Urinary bladder (tissue), 4 donors: ENCODE results near the gene KRT10. TPM values are rescaled to one million over a fixed set of nuclear protein-coding genes. Genes with fewer than 3 reads are reported as not detected.
"Not testable (repeated sequence)": the region's sequence is repeated elsewhere in the genome, so short reads cannot be mapped to it uniquely, and the experiment has no call there.

ENCODE experiments used
- DNase-seq: peaks from one replicate; pipeline ENCODE4 v3.0.0-alpha.2; 2015; ENCODE audit errors: extremely low spot score
- H3K27ac ChIP-seq: one replicate; pipeline ENCODE4 v1.5.1; 2013; ENCODE audit warnings: low read depth, mild to moderate bottlenecking, moderate library complexity
- H3K36me3 ChIP-seq: one replicate; pipeline ENCODE4 v1.6.1; 2013; ENCODE audit warnings: mild to moderate bottlenecking, moderate library complexity; ENCODE audit not compliant: insufficient read depth
- H3K4me1 ChIP-seq: one replicate; pipeline ENCODE4 v1.6.1; 2013; ENCODE audit warnings: mild to moderate bottlenecking, moderate library complexity; ENCODE audit not compliant: insufficient read depth
- H3K4me3 ChIP-seq: one replicate; pipeline ENCODE4 v1.5.1; 2013; ENCODE audit warnings: low read depth, low read length
- WGBS: extraction: QIAGEN DNeasy Blood & Tissue Kit; methylation state at CpG from one replicate; pipeline ENCODE4 v1.1.7; 2013; 5-methylcytosine and 5-hydroxymethylcytosine counted together
- polyA plus RNA-seq: library from polyadenylated mRNA; stranded (reverse); fragments of 200-250 nt; gene quantifications from one replicate; pipeline ENCODE4 v1.2.3, GENCODE V29; 2013
- total RNA-seq: library from RNA; depleted of rRNA; stranded (reverse); fragments of >200 nt; gene quantifications from one replicate; pipeline ENCODE4 v1.2.3, GENCODE V29; 2014
- donor health status: healthy with polysubstance abuse.
- donor health status: healthy.

Gene KRT10
- total RNA-seq (4.8 TPM), polyA plus RNA-seq (21.5 TPM)

GRCh38 chr17:40822132-40822812 is at the start of gene KRT10:
Gene KRT10, minus strand, starts transcription at chr17:40822614. Its CDS starts 29 bp downstream, at chr17:40822585.
- H3K36me3 ChIP-seq = no peaks in the 10 kb centered on the region
- WGBS = 77% methylated on average over 7 of the region's 7 CpGs
- H3K27ac ChIP-seq = no peak within 1 kb of the TSS
- no peak for DNase-seq
- H3K4me1 ChIP-seq = no peaks in the 10 kb centered on the region
- H3K4me3 ChIP-seq = no peak within 1 kb of the TSS

- no peaks in the 10 kb centered on the region for H3K36me3 ChIP-seq
- no peak overlapping the region for H3K4me3 ChIP-seq
- no peaks in the 10 kb centered on the region for H3K4me1 ChIP-seq
- 93% methylated on average over 7 of the region's 7 CpGs for WGBS
- no peak for DNase-seq
- H3K27ac ChIP-seq = no peak overlapping the region
Observed at GRCh38 chr17:40871316-40871715, 48.9 kb upstream of the KRT10 start.

- no peak overlapping the region for H3K27ac ChIP-seq
- WGBS = 73% methylated on average over 4 of the region's 4 CpGs
- no peaks in the 10 kb centered on the region for H3K4me1 ChIP-seq
Observed at GRCh38 chr17:40870136-40870535, 47.7 kb upstream of the KRT10 start.

GRCh38 chr17:40866838-40867237 is 44.4 kb upstream of the KRT10 start, which contains the start of gene KRT12:
Gene KRT12, minus strand, starts transcription at chr17:40867223. Its CDS starts 37 bp downstream, at chr17:40867186.
- peaks cover 1% of the 10 kb centered on the region for H3K4me1 ChIP-seq
- WGBS = 88% methylated on average over 8 of the region's 8 CpGs
- no peak for DNase-seq
- no peak within 1 kb of the TSS for H3K27ac ChIP-seq
- H3K36me3 ChIP-seq = no peaks in the 10 kb centered on the region
- no peak within 1 kb of the TSS for H3K4me3 ChIP-seq

More at GRCh38 chr17:40870136-40870535, 47.7 kb upstream of the KRT10 start:
- DNase-seq = no peak
- H3K4me3 ChIP-seq = no peak overlapping the region
- H3K36me3 ChIP-seq = no peaks in the 10 kb centered on the region

DNA sequence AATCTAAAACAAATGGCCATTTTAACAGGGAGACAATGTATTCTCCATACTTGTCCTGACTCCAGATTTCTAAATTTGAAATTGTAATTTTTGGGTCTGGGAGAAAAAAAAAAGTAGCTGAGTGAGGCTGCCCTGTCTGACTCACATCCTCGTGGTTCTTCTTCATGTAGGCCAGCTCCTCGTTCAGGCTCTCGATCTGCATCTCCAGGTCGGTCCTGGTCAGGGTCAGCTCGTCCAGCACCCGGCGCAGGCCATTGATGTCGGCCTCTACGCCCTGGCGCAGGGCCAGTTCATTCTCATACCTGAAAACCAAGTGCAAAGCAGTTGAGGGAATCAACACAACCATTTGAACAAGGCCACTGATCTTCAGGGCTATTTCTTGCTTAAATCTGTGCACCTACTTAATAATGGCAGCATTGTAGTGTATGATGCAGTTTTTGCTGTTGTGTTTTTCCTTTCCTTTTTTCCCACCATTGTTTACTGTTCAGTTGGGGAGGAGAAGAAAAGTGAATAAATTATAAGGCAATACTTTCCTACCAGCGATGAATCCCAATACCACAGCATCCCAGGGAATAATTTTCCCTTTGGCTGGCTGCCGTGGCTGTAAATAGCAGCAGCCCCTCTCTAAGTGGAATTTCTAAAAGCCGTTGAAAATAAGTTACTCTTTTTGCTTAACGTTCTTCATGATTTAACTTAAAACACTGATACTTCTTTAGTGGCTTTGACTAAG is 42.4 kb upstream of the KRT10 start:
- DNase-seq = no peak
- Histone ChIP-seq H3K4me1 (peaks cover 1% of the 10 kb centered on the region), H3K36me3 (no peaks in the 10 kb centered on the region), H3K4me3 (no peak overlapping the region), H3K27ac (no peak overlapping the region)
- WGBS = 86% methylated on average over 14 of the region's 14 CpGs

DNA sequence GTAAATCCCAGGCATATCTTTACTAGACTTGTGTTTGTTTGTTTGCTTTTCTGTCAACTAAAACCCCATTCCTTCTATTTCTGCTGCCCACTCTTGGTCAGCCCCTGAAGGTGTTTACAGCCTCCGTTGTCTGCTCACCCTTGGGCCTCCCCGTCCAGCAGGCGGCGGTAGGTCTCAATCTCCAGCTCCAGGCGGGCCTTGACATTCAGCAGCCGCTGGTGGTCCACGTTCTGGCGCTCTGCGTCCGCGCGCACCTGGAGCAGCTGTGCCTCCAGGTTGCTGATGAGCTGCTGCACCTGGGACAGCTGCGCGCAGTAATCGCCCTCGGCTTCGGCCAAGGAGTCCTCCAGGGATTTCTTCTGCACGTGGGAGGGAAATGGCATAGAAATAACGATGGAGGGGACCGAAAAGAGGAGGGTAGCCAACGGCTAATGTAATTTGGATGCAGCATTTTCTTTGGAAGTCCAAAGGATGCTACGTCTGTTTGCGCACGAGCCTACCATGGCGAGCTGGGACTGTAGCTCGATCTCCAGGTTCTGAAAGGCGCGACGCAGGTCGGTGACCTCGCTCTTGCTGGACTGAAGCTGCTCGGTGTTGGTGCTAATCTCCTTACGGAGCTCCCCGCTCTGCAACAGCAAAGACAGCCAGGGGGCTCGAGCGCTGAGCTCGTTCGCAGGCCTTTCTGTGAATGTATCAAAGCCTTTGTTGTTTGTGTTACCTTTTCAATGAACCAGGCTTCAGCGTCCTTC is 40.7 kb upstream of the KRT10 start:
- WGBS = 54% methylated on average over 39 of the region's 39 CpGs
- no peak overlapping the region for H3K27ac ChIP-seq
- H3K4me1 ChIP-seq = peaks cover 1% of the 10 kb centered on the region
- no peak overlapping the region for H3K4me3 ChIP-seq
- no peaks in the 10 kb centered on the region for H3K36me3 ChIP-seq
- no peak for DNase-seq

GRCh38 chr17:40859536-40859935 is 37.1 kb upstream of the KRT10 start:
- Histone ChIP-seq H3K27ac (no peak overlapping the region), H3K36me3 (no peaks in the 10 kb centered on the region), H3K4me1 (no peaks in the 10 kb centered on the region), H3K4me3 (no peak overlapping the region)
- WGBS = 71% methylated on average over 2 of the region's 2 CpGs
- DNase-seq = no peak

GRCh38 chr17:40858667-40859066 is 36.3 kb upstream of the KRT10 start:
- not testable (repeated sequence) for DNase-seq, H3K27ac ChIP-seq, H3K4me3 ChIP-seq, H3K36me3 ChIP-seq, H3K4me1 ChIP-seq
- 94% methylated on average over 2 of the region's 2 CpGs for WGBS

- Histone ChIP-seq H3K4me3 (no peak overlapping the region), H3K27ac (no peak overlapping the region), H3K4me1 (no peaks in the 10 kb centered on the region), H3K36me3 (no peaks in the 10 kb centered on the region)
- no peak for DNase-seq
- 57% methylated on average over 5 of the region's 5 CpGs for WGBS
Observed at GRCh38 chr17:40857535-40857934, 35.1 kb upstream of the KRT10 start.

DNA sequence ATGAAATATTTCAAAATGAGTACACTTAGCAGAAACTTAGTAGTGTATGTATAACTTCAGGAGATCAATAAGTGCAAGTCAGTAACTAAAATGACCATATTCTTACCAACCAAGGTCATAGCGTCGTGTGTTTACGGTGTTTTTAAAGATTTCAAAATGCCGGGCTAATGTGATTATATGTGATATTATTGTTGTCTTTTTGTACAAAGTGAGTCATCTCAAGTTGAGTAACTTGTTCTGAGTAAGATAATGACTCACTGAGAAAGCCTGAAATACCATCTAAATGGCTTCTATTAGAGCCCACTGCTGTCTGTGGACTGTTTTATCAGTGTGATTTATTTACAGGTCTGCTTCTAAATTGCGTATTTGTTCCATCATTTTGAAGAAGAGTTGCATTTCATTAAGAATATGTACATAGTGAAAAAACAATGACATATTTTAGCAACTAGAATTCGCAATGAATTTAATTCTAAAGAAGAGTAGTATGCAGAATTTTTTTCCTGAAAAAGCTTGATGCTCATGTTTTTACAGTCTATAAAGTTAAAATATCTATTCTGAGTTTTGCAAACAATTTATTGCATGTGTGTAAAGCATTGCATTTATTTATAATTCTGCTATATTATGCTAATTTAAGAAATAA is 31.9 kb upstream of the KRT10 start:
- no peak overlapping the region for H3K27ac ChIP-seq
- H3K4me1 ChIP-seq = no peaks in the 10 kb centered on the region
- H3K36me3 ChIP-seq = no peaks in the 10 kb centered on the region
- DNase-seq = no peak
- WGBS = 58% methylated on average over 6 of the region's 6 CpGs
- no peak overlapping the region for H3K4me3 ChIP-seq

- no peak overlapping the region for H3K27ac ChIP-seq
- DNase-seq = no peak
Observed at GRCh38 chr17:40852364-40852763, 29.9 kb upstream of the KRT10 start.

DNA sequence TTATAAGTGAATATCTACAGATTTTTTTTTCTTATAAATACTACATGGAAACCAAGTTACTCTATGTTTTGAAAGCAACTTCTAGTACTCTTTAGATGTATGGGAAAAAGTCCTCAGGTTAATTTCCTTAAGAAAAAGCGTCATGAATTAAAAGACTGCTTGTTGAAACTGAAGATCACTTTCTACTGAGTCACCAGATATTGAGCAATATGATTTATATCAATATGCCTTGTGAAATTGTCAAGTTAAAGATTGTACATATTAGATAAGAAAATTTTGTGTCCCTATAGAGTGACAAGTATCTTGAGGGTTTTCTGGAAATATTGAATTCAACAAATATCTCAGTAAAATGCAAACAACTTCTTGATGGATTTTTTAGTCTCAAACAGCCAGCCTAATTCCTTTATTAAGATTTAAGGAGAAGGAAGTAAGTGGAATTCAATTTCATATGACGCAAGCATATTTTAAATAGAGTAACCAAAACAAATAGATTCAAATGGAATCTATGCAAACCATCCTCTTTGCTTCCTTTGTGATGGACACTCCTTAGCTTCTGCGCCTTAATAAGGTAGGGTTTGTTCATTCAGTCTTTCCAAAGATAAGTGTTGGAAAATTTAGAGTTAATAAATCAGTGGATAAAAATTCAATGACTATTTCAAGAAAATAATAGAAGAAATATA is 28.0 kb upstream of the KRT10 start:
- no peaks in the 10 kb centered on the region for H3K4me1 ChIP-seq
- DNase-seq = no peak
- H3K36me3 ChIP-seq = no peaks in the 10 kb centered on the region
- no peak overlapping the region for H3K4me3 ChIP-seq
- no peak overlapping the region for H3K27ac ChIP-seq
- 87% methylated on average over 3 of the region's 3 CpGs for WGBS

More at GRCh38 chr17:40852364-40852763, 29.9 kb upstream of the KRT10 start:
- H3K4me1 ChIP-seq = no peaks in the 10 kb centered on the region
- H3K4me3 ChIP-seq = no peak overlapping the region
- no peaks in the 10 kb centered on the region for H3K36me3 ChIP-seq
- WGBS = 68% methylated on average over 1 of the region's 1 CpG

- H3K4me3 ChIP-seq = no peak overlapping the region
Observed at GRCh38 chr17:40849723-40850122, 27.3 kb upstream of the KRT10 start.

More at GRCh38 chr17:40849723-40850122, 27.3 kb upstream of the KRT10 start:
- Histone ChIP-seq H3K36me3 (no peaks in the 10 kb centered on the region), H3K27ac (no peak overlapping the region), H3K4me1 (no peaks in the 10 kb centered on the region)
- 90% methylated on average over 4 of the region's 4 CpGs for WGBS
- no peak for DNase-seq
